8988T (cell line): Measurements from ENCODE around the gene TMEM53.

ENCODE experiments used
- DNase-seq: peaks from one replicate; pipeline ENCODE4 v3.0.0; 2011

Gene TMEM53

GRCh38 chr1:44624268-44624901 is 49.9 kb downstream of the TMEM53 start:
- DNase-seq: no peak

GRCh38 chr1:44621841-44622286 is 52.4 kb downstream of the TMEM53 start:
- DNase-seq: no peak

GRCh38 chr1:44620072-44620471 is 54.2 kb downstream of the TMEM53 start:
- DNase-seq: no peak

GRCh38 chr1:44619261-44619900 is 54.9 kb downstream of the TMEM53 start:
- DNase-seq: no peak

GRCh38 chr1:44617703-44618029 is 56.6 kb downstream of the TMEM53 start:
- DNase-seq: no peak

DNA sequence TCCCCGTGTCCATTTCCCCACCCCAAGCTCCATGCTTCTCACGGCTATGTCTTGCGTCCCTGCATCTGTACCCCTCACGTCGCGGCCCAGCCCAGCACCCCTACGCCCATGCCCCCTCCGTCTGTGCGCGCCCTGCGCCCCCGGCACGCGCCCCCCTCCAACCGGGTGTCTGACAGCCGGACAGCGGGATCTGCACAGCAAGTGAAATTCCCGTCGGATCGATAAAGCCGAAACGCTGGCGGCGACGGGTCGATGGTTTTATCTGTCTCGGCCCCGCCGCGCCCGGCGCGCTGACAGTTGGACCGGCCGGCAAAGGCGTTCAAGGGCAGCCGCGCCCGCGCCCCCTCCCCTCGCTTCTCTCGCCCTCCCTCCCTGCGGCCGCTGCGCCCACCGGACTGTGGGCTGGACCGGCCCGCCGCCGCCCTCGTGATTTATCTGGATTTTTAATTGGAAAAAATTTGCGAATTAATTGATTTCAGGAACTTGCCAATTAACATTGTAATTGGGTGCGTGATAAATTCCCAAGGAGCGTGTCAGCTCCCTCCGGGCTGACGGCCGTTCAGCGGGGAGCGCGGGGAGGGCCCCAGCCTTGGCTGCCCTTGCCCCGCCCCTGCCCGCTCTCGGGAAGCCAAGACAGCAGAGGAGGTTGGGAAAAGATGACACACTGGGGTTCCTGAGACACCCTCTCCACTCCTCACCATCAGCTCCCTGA is 57.1 kb downstream of the TMEM53 start:
- DNase-seq: peak; percentile 53

DNA sequence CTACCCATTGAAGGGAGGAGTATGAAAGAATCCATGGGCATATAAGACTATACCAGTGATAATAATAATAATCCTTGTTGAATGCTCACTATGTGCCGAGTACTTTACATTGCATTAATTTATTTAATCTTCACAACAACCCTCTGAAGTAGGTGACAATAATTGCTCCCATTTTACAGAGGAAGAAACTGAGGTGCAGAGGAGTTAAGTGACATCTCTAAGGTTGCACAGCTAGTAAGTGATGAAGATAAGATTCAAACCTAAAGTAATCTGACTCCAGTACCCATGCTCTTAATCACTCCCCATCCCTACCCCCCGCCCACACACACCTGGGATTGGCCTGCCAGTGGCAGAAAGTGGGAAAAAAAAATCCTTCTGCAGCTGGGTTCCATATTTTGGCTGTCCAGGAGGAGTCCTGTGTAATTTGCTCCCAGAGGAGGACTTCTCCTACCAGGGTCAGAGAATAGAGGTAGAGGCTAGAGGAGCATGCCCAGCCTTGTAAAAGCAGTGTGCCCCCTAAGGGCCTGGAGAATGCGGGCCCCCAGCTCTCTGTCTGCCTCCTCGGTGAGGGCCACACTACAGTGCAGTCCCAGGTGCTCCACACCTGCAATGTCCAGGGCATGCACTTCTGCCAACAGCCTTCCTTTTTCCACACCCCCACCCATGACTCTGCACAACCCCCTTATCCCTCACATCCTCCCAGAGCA is 57.8 kb downstream of the TMEM53 start:
- no peak for DNase-seq

- no peak for DNase-seq
Measured at GRCh38 chr1:44613941-44614340, 60.3 kb downstream of the TMEM53 start.

GRCh38 chr1:44611866-44612265 is 62.4 kb downstream of the TMEM53 start:
- DNase-seq: no peak

GRCh38 chr1:44611419-44611818 is 62.9 kb downstream of the TMEM53 start:
- DNase-seq: no peak

GRCh38 chr1:44610527-44611148 is 63.6 kb downstream of the TMEM53 start:
- DNase-seq: no peak

DNA sequence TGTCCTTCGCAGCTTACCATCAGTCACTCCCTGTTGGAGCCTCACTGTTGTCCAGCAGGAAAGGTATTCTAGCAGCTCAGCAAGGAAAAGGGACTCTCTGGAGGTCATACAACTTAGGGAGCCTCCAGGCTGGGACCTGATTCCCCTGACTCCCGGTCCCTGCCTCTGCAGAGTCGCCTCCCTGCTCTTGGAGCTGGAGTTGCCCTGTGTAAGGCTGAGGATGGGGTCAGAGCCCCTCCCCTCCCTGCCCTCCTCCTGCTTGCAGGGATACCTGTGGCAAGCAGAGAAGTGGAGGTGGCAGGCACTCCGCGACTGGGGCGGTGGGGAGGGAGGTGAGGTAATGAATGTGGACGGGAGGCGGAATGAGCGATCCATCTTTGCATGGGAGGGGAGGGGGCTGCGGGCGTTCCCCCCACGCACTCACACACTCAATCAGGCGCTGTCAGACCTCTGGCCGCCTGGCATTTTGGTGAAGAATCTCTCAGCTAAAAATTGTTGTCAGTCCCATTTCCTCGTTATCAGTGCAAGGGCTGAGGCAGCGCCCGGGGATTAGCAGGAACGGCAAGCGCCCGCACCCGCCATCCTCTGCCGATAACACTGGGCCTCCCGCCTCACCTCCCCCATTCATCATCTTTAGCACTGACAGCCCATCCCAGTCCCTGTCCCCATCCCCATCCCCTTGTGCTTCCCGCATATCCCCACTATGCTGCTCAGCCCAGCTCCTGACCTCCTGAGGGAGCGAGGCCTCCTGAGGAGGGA is 64.3 kb downstream of the TMEM53 start:
- no peak for DNase-seq

GRCh38 chr1:44609412-44609767 is 64.9 kb downstream of the TMEM53 start:
- DNase-seq: peak; percentile 39

DNA sequence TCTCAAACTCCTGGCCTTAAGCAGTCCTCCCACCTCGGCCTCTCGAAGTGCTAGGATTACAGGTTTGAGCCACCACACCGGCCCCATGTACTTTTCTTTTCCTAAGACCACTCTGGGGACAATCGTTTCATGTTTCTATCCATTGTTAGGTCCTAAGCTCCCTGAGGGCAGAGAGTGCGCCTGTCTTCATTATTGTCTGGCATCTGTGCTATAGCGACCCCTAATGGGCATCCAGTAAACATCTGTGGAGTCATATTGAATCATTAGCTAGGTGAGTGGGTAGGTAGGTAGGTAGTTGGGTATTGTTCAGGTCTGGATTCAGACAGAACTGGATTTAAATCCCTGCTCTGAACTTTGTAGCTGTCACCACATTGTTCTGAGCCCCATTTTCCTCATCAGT is 66.1 kb downstream of the TMEM53 start:
- no peak for DNase-seq

DNA sequence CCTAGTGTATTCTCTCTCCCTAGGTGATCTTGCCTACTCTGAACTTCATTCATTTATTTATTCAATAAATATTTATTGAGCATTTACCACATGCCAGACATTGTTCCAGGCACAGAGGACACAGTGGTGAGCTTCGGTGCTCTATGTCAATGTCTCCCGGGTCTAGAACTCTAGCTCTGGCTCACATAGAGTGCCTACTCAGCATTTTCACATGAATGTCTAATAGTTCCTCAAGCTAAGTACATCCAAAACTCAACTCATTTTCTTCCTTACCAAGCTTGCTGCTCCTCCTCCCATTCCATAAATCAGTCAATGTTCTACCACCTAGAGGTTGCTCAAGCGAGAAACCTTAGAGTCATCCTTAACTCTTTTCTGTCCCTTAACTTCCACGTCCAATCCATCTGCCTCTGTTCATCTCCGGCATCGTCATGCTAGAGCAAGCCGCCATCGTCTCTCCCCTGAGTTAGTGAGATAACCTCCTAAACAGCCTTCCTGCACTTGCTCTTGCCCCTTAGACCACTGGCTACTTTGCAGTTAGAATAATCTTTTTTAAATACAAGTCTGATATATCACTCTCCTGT is 67.5 kb downstream of the TMEM53 start:
- no peak for DNase-seq

DNA sequence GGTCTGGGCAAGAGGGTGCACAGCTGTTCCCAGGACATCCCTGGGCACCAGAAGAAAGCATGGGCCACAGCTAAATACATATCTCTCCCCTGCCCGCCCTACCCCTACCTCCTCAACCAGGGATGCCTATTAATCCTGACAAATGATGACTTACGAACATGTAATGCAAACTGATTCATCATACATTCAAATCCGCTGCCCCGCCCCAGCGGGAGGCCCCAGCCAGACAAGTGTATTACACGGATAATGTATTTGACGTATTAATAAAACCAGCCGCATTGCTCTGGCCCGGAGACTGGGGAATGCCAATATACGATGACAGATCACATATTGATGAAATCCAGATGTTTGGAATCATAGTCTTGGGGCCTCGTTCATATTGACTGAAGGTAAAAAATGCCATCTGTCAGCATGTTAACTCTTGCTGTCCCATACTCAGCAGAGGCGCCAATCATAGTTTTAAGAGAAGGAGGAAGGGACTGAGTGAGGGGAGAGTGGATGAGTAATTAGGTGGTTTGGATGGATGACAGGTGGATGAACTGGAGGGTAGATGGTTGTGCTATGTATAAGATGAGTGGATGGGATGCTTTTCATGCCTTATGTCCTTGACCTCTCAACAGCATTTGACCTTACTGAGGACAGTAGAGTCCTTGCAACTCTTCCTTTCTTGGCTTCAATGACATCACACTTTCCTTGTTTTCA is 68.2 kb downstream of the TMEM53 start:
- DNase-seq: no peak

DNA sequence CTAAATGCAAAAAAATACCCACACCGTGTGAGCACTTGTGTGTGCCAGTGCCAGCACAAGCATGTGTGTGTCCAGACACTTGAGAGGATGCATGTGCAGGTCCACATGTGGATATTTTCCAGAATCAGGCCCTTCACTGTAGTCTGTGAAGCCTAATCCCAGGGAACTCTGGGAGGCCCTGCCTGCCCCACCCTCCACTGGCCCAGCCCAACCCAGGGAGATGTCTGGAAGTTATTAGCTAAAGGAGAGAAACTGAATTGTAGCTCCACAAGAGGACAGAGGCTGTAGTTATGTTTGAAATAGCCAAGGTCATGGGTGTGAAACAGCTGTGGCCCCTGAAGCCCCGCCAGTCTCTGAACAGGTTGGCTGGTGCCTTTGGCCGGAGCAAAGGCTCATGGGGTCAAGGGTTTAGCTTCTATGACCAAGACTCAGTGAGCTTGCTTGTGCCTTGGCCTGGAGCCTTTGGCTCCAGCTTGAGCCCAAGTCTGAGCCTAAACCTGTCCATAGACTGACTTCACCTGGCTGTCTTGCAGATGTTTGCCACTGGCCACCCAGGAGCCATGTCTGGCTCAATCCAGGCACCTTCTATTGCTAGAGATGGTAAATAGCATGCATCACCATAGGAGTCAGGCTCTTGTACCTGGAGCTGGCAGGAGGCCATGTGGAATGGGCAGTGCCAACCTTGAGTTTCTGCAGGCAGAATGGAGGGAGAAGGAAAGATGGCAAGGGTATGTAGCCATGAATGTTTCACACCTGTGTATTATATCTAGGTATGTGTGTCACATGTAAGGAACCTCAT is 69.9 kb downstream of the TMEM53 start:
- no peak for DNase-seq

DNA sequence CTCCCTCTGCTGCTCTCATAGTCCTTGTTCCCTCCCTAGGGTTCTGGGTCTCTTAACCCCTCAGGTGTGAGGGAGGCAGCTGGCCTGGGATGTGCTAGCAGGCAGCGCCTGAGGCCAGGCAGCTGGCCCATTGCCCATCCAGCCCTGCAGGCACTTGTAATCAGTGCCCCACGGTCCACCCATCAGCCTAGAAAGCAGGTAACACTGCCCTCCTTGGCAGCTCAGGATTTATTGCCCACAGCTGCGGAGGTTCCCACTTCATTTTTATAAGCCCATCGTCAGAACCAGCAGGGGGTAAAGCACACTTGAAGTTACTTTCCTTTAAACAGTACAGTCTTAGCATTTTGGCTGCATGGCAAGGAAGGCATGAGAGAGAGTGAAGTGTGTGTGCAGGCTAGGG is 70.6 kb downstream of the TMEM53 start:
- no peak for DNase-seq
